ENCODE measurements around the gene KCND3. TPM values are rescaled to one million over a fixed set of nuclear protein-coding genes. Genes with fewer than 3 reads are reported as not detected.
A peak's percentile ranks its signal among the peaks of the same experiment; 100 is the strongest.

Gene KCND3
- total RNA-seq (2022) (not detected in 2 replicates), Bru-seq, nascent RNA (percentile 5 among the genes with signal in this experiment), BruChase-seq, experiment 1, labeled RNA remaining after a 6-hour chase (percentile 8 among the genes with signal in this experiment), BruChase-seq, experiment 2, labeled RNA remaining after a 2-hour chase (percentile 8 among the genes with signal in this experiment)
- long read RNA-seq = 0 reads

- Mint-ChIP-seq H3K4me1 (ENCODE audit: insufficient read depth, unreplicated experiment) (peaks cover 17% of the 10 kb centered on the region), H3K36me3 (ENCODE audit: insufficient read depth, unreplicated experiment) (no peaks in the 10 kb centered on the region), H3K9me3 (ENCODE audit: unreplicated experiment) (no peaks in the 10 kb centered on the region), H3K27ac (ENCODE audit: low read depth, unreplicated experiment) (no peak within 1 kb of the TSS), H3K27me3 (ENCODE audit: insufficient read depth, unreplicated experiment) (peaks cover 41% of the 10 kb centered on the region), H3K4me3 (ENCODE audit: unreplicated experiment) (peak within 1 kb of the TSS; percentile 76)
- no peak for DNase-seq (ENCODE audit: unreplicated experiment)
- ChIA-PET CTCF (interaction anchor here (0.6 kb wide), 1 partner anchor 221 kb away, joined by 3 read pairs; no protein-coding TSS in a partner anchor), POLR2A (no interaction called here)
- intact Hi-C loops (cut with micrococcal nuclease) = no loop called here
- no TSS peak for BruUV-seq (replicated peaks)
- TF ChIP-seq CTCF (IDR thresholded peaks at IDR 0.05; ENCODE audit: unreplicated experiment) = no peak
Measured at GRCh38 chr1:111989531-111990025, at the start of gene KCND3. Gene KCND3 (minus strand): TSS chr1:111989668.

GRCh38 chr1:112034277-112034676 is 44.8 kb upstream of the KCND3 start:
- no peak for TF ChIP-seq CTCF (IDR thresholded peaks at IDR 0.05; ENCODE audit: unreplicated experiment)
- H3K9me3 Mint-ChIP-seq (ENCODE audit: unreplicated experiment) = no peaks in the 10 kb centered on the region
- intact Hi-C loops (cut with micrococcal nuclease) = no loop called here
- H3K36me3 Mint-ChIP-seq (ENCODE audit: insufficient read depth, unreplicated experiment) = no peaks in the 10 kb centered on the region
- ChIA-PET POLR2A (no interaction called here), CTCF (interaction anchor here (0.6 kb wide), 1 partner anchor 42 kb away, joined by 3 read pairs; no protein-coding TSS in a partner anchor)
- no TSS peak for BruUV-seq (replicated peaks)
- H3K4me1 Mint-ChIP-seq (ENCODE audit: insufficient read depth, unreplicated experiment) = no peaks in the 10 kb centered on the region
- H3K27ac Mint-ChIP-seq (ENCODE audit: low read depth, unreplicated experiment) = no peak overlapping the region
- no peak for DNase-seq (ENCODE audit: unreplicated experiment)
- no peak overlapping the region for H3K4me3 Mint-ChIP-seq (ENCODE audit: unreplicated experiment)
- H3K27me3 Mint-ChIP-seq (ENCODE audit: insufficient read depth, unreplicated experiment) = peaks cover 28% of the 10 kb centered on the region

- TF ChIP-seq CTCF (IDR thresholded peaks at IDR 0.05; ENCODE audit: unreplicated experiment) = no peak
- Mint-ChIP-seq H3K27ac (ENCODE audit: low read depth, unreplicated experiment) (no peak overlapping the region), H3K4me3 (ENCODE audit: unreplicated experiment) (no peak overlapping the region), H3K27me3 (ENCODE audit: insufficient read depth, unreplicated experiment) (peaks cover 28% of the 10 kb centered on the region), H3K9me3 (ENCODE audit: unreplicated experiment) (no peaks in the 10 kb centered on the region), H3K36me3 (ENCODE audit: insufficient read depth, unreplicated experiment) (no peaks in the 10 kb centered on the region), H3K4me1 (ENCODE audit: insufficient read depth, unreplicated experiment) (no peaks in the 10 kb centered on the region)
- ChIA-PET CTCF (no interaction called here), POLR2A (no interaction called here)
- intact Hi-C loops (cut with micrococcal nuclease) = no loop called here
- DNase-seq (ENCODE audit: unreplicated experiment) = no peak
- BruUV-seq (replicated peaks) = no TSS peak
Measured at GRCh38 chr1:112033439-112034120, 44.1 kb upstream of the KCND3 start.

GRCh38 chr1:112030157-112030556 is 40.7 kb upstream of the KCND3 start:
- no peak overlapping the region for H3K27ac Mint-ChIP-seq (ENCODE audit: low read depth, unreplicated experiment)
- no peak for DNase-seq (ENCODE audit: unreplicated experiment)
- TF ChIP-seq CTCF (IDR thresholded peaks at IDR 0.05; ENCODE audit: unreplicated experiment) = no peak
- BruUV-seq (replicated peaks) = no TSS peak
- CTCF ChIA-PET = interaction anchor here (0.6 to 0.9 kb wide), 2 partner anchors 39 to 260 kb away, joined by 3 to 6 read pairs; no protein-coding TSS in a partner anchor
- H3K4me1 Mint-ChIP-seq (ENCODE audit: insufficient read depth, unreplicated experiment) = no peaks in the 10 kb centered on the region
- H3K27me3 Mint-ChIP-seq (ENCODE audit: insufficient read depth, unreplicated experiment) = peaks cover 31% of the 10 kb centered on the region
- H3K4me3 Mint-ChIP-seq (ENCODE audit: unreplicated experiment) = no peak overlapping the region
- POLR2A ChIA-PET = no interaction called here
- no peaks in the 10 kb centered on the region for H3K9me3 Mint-ChIP-seq (ENCODE audit: unreplicated experiment)
- intact Hi-C loops (cut with micrococcal nuclease) = no loop called here
- no peaks in the 10 kb centered on the region for H3K36me3 Mint-ChIP-seq (ENCODE audit: insufficient read depth, unreplicated experiment)

All from MCF 10A (cell line).